T47D (cell line): Measurements from ENCODE around the gene MMP23B.
"Not testable (repeated sequence)": the region's sequence is repeated elsewhere in the genome, so short reads cannot be mapped to it uniquely, and the experiment has no call there.

Experiments used
- DNase-seq, 2 experiments: peaks; one replicate each; pipeline versions ENCODE4 v3.0.0 to v3.0.0-alpha.2; 2011 to 2012; ENCODE audit warnings: low read depth in 1 of 2, low spot score in 1 of 2
- JUND ChIP-seq: IDR thresholded peaks from 2 replicates; pipeline ENCODE4 v1.6.1; 2012; ENCODE audit warnings: low read depth
- in situ Hi-C: cut with HindIII; loops from 2 replicates; pipeline ENCODE4 v1.10.0; 2016; ENCODE audit warnings: low sequenced_read_pairs, low pct_unique_long_range_greater_than_20kb

MMP23B gene

DNA sequence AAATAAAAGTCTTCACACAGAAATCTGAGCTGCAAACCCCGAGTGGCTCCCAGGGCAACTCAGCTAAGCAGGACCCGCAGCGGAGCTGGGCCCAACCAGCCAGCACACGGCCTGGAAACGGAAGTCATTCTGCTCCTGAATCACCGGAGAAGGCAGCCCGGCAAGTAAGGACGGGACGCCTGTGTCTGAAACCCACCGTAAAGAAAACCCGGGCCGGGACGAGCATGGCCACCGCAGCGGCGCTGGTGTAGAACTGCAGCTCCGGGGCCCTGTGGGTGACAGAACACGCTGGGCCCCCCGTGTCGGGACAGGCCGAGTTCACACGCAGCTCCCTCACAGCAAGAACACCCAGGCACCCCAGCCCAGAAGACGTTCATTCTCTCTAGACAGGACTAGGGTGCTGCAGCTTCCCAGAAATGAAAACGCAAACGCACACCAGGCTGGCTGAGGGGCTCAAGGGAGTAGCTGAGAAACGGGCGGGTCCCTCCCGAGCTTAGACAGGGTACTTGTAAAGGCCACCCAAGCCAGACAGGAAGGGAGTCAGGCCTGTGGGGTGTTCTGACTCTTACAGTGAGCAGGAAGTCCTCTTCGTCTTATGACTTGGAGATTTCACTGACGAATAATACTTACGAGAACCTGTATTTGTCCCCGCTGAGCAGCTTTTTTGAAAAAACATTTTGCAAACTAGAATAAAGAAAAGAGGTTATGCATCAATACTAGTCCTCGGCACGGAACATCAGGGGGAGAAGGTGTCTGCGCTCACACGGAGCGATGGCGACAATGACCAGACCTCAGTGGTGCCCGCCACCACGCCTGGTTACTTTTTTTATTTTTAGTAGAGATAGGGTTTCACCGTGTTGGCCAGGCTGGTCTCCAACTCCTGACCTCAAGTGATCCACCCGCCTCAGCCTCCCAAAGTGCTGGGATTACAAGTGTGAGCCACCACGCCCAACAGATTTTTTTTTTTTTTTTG lies 37.8 kb downstream of the MMP23B start:
- no peak for TF ChIP-seq JUND
- in situ Hi-C loops, result no loop called here
- no peak for DNase-seq

GRCh38 chr1:1670866-1671265 lies 38.9 kb downstream of the MMP23B start:
- TF ChIP-seq JUND, result no peak
- in situ Hi-C loops, result no loop called here
- DNase-seq, result no peak

GRCh38 chr1:1671365-1672119 lies 39.6 kb downstream of the MMP23B start:
- no peak for TF ChIP-seq JUND
- no peak for DNase-seq
- in situ Hi-C loops, result no loop called here

DNA sequence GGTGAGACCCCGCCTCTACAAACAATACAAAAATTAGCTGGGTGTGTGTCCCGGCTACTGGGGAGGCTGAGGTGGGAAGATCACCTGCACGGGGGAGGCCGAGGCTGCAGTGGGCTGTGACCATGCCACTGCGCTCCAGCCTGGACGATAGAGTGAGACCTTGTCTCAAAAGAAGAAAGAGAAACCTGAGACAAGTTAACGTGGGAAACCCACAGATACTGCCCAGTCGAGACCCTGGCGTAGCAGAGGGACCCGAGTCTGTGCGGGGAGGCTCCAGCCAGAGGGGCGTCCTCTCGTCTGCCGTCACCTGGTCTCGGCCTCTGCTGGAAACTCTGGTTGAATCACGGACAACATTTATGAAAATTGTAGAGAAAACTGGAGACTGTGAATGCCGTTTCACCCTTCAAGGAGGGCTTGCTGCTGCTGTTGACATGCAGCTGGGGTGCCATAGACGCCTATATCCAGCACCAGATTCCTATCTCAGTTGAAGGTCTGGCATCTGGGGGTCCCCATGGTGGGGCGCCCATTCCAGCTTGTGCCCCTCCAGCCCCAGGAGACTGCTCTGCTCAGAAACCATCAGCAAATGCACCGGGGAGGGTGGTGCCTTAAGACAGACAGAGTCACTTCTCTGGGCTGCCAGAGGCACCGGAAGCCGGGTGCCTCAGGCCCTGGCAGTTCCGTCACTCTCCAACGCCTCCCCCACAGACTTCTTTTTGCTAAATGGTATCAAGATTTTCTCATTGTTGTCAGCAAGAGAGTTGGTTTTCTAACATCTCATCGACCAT lies 40.4 kb downstream of the MMP23B start:
- DNase-seq, result no peak
- in situ Hi-C loops, result no loop called here
- no peak for TF ChIP-seq JUND

DNA sequence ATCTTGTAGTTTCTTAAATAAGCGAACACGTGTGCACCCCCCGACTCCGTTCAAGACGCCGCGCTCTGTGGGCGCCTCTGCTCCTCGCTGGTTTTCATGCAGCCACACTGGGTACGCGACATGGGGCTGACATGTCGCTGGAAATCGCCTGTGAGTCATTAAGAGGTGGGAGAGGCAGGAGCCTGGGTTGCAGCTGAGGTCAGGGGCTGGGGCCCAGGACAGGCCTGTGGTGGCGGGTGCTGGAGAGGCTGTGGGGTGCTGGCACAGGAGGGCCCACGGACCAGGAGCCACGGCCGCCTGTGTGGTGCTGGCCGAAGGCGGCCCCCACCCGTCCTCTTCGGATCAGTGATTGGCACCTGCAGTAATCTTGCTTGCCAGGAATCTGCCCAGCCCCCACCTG lies 42.8 kb downstream of the MMP23B start:
- in situ Hi-C loops, DNase-seq: not testable (repeated sequence)

GRCh38 chr1:1675218-1675617 lies 43.2 kb downstream of the MMP23B start:
- DNase-seq, in situ Hi-C loops: not testable (repeated sequence)

DNA sequence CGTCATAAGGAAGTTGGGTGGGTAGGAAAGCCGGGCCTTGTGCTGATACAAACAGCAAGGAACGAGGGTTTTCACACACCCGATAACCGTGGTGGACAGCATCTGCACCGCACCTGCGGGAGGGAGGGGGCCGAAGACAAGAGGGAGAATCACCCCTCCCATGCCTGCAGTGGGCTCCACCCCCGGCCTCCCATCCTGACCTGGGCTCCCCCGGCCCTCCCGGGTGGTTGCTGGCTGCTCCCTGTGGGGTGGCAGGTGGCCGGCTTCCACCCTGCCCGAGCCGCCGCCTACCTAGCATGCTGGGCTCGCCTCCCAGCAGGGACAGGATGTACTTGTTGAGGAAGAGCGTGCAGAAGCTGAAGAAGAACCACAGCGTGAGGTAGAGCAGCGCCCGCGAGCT lies 44.1 kb downstream of the MMP23B start:
- DNase-seq, in situ Hi-C loops: not testable (repeated sequence)

DNA sequence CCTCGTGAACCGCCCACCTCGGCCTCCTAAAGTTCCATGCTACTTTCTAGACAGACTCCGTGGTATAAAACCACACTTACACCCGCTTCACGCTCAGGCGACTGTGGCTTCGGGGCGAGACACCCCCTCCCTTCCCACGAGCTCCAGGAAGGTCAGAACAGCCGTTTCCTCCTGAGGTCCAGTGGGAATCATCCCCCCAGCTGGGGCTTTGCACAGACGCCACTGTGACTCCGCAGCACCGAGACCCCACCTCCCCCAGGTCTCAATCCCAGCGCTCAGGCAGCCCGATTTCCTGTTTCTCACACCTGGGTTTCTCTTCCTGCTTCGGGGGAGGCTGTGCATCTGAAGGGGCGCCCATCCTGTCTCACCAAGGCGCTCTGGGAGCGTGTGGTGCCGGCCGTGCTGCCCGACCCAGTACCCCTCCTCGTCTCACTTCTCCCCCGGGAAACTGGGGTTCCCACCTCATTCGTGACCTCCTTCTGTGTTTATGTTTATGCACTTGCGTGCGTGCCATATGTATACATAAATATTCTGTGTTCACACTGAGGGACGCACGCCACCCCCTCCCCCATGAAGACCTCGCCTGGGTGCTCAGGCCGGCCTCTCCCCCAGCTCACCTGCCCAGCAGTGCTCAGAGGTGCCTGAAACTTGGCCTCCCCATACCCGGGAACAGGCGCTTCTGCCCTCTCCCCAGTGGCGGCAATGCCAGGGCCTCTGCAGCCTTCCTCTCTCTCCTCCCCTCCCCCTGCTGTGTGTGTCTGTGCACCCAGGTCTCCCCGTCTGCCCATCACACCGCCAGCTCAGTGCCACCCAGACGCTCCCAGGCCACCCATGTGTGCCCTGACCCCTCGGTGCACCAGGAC lies 46.0 kb downstream of the MMP23B start:
- DNase-seq, result peak in 1 of 2 experiments; percentile 33
- in situ Hi-C loops, result no loop called here
- no peak for TF ChIP-seq JUND

- no peak for TF ChIP-seq JUND
- peak in 1 of 2 experiments; percentile 76 for DNase-seq
- in situ Hi-C loops, result no loop called here
Observed at GRCh38 chr1:1678581-1679380, 46.8 kb downstream of the MMP23B start.

DNA sequence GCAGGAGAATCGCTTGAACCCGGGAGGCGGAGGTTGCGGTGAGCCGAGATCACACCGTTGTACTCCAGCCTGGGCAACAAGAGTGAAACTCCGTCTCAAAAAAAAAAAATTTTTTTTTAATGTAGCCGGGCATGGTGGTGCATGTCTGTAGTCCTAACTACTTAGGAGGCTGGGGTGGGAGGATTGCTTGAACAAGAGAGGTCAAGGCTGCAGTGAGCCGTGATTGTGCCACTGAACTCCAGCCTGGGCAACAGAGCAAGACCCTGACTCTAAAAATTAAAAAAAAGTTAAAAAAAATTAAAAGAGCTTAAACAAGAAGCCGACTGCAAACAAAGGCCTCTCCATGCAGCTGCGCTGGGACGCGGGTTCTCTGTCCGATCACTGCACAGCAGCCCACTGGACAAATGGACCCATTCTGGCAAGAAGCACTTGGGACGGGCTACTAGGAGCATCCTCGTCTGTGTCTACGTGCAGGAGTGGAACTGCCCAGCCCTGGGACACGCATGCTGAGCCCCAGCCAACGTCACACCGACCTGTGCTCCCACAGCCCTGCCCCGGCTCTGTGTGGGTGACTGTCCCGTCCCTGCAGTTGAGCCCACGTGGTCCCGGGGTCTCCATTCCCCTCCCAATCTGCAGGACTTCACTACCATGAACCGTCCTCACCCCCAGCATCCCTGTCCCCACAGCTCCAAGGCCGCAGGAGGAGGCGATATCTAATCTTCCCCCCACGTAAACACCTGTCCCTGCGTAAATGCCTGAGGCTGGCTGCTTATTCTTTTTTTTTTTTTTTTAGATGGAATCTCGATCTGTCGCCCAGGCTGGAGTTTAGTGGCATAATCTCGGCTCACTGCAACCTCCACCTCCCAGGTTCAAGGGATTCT lies 48.3 kb downstream of the MMP23B start:
- in situ Hi-C loops, result no loop called here
- TF ChIP-seq JUND, result no peak
- DNase-seq, result no peak
